Epithelial cell of esophagus (primary cell): Measurements from ENCODE around the gene PPP2R2C.

Experiments
- DNase-seq: peaks from one replicate; pipeline ENCODE4 v3.0.0; 2010; ENCODE audit warnings: low read depth
- H3K4me3 ChIP-seq: 2 replicates; pipeline ENCODE4 v1.5.1; 2011; ENCODE audit warnings: mild to moderate bottlenecking, low read length, control low read depth
- CTCF ChIP-seq: IDR thresholded peaks from 2 replicates; pipeline ENCODE4 v1.5.1; 2011; ENCODE audit warnings: low read depth, mild to moderate bottlenecking, low read length, control low read depth, inconsistent platforms; ENCODE audit not compliant: insufficient read depth; ENCODE audit errors: missing control alignments

PPP2R2C gene

GRCh38 chr4:6364146-6364545 lies 108.3 kb downstream of the PPP2R2C start:
- TF ChIP-seq CTCF: no peak
- no peak for DNase-seq
- no peak overlapping the region for H3K4me3 ChIP-seq

- H3K4me3 ChIP-seq: no peak overlapping the region
- DNase-seq: no peak
- no peak for TF ChIP-seq CTCF
Measured at GRCh38 chr4:6362896-6363295, 109.5 kb downstream of the PPP2R2C start.

- TF ChIP-seq CTCF: no peak
- H3K4me3 ChIP-seq: no peak overlapping the region
- DNase-seq: no peak
Measured at GRCh38 chr4:6362243-6362885, 110.0 kb downstream of the PPP2R2C start.

GRCh38 chr4:6361076-6361784 lies 111.2 kb downstream of the PPP2R2C start:
- no peak for TF ChIP-seq CTCF
- no peak overlapping the region for H3K4me3 ChIP-seq
- DNase-seq: no peak

GRCh38 chr4:6360385-6360784 lies 112.0 kb downstream of the PPP2R2C start:
- no peak for TF ChIP-seq CTCF
- H3K4me3 ChIP-seq: no peak overlapping the region
- no peak for DNase-seq

- DNase-seq: no peak
- H3K4me3 ChIP-seq: no peak overlapping the region
- no peak for TF ChIP-seq CTCF
Measured at GRCh38 chr4:6359536-6360308, 112.7 kb downstream of the PPP2R2C start.
